Stimulated activated CD8-positive, alpha-beta memory T cell treated with anti-CD3 and anti-CD28 coated beads, Interleukin-12 subunit alpha, Interleukin-12 subunit beta, amount 100 ng/mL, for 4 hours (primary cell): Measurements from ENCODE around the gene TMTC4.

Source experiments
- DNase-seq: peaks from one replicate; pipeline ENCODE4 v3.0.0-alpha.2; 2020; ENCODE audit warnings: low read depth

The TMTC4 gene

DNA sequence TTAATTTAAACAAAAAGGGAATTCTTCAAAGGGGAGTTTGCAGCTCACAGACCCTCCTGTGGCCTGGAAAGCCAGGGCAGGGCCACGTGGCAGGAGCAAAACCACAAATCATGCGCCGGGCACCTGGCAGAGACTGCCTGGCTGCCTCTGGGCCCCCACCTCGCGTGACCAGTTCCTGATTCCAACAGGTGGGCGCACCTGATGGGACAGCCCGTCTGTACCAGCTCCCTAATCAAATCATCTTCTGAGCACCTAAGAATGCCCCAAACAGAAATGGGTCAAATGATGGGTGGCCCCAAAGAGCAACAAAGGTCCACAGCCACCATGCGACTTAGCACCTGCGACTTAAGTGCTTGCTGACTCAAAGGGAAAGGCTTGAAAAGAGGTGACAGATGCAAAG lies 9.2 kb downstream of the TMTC4 start:
- DNase-seq: no peak

DNA sequence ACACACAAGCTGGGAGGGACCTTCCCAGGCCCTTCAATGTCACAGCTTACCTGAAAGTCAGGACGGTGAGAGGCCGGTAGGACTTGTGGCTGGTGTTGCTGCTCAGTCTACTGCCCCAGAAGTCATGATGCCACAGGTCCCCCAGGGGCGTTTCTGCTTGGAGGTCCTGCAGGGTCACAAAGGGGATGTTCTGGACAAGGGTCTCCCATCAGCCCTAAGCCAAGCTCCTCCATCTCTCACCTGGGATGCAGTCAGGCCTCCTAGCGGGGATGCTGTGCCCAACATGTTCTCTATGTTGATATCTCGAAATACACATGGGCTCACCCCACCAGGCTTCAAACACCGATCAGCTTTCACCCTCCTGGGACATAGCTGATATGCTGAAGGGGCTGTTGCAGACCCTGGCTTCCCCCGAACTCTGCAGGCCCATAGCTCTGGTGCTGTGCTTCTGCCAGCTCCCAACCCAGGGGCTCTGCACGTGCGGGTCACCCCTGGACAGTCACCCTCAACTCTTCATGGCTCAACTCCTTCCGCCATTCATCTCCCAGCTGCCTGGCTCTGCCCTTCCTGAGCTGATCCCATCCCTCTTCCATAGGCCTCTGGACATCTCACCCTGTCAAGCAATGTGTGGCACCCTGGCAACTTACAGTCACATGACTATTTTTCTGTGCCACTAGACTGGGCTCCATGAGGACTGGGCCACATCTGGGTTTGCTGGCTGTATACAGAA lies 10.3 kb downstream of the TMTC4 start:
- DNase-seq: no peak

GRCh38 chr13:100662468-100663211 lies 12.0 kb downstream of the TMTC4 start:
- no peak for DNase-seq

- no peak for DNase-seq
Observed at GRCh38 chr13:100660761-100661160, 13.8 kb downstream of the TMTC4 start.

- no peak for DNase-seq
Observed at GRCh38 chr13:100659578-100659977, 15.0 kb downstream of the TMTC4 start.

DNA sequence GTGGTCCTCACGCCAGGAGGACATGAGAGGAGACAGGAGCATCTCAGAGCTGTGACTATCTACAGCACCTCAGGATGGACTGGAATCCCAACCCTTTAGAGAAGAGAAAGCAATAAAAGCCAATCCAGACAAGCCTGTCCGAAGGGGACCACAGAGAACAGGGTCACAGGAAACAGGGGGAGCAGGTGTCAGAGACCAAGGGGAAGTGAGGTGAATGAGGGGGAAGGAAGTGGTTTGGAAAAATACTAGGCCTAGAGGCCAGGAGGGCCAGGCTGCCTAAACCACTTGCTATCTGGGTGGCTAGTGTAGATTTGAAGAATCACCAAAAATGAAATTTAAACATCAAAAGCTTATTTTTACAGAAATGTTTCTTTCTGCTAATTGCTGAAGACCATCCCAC lies 16.2 kb downstream of the TMTC4 start:
- DNase-seq: no peak

- DNase-seq: no peak
Observed at GRCh38 chr13:100657881-100658315, 16.7 kb downstream of the TMTC4 start.

- no peak for DNase-seq
Observed at GRCh38 chr13:100652510-100652909, 22.1 kb downstream of the TMTC4 start.

DNA sequence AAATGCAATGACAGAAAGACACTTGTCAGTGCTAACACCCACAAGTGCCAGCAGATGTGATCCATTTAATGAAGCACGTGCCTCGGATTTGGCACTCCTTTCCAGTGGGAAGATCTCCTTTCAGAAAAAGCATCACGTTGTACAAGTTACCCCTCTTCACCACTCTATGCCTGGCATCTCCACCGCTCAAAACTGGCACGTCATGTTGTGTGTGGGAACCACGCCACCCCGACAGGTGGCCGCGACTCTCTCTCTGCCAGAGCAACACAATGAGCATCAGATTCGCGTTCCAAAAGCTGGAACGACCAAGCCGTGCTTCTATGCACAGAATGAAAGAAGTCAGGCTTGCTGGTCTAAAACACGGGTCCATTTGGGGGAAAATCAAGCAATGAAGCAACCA lies 24.3 kb downstream of the TMTC4 start:
- DNase-seq: no peak

GRCh38 chr13:100648354-100648753 lies 26.2 kb downstream of the TMTC4 start:
- DNase-seq: no peak

- DNase-seq: no peak
Observed at GRCh38 chr13:100646871-100647270, 27.7 kb downstream of the TMTC4 start.

DNA sequence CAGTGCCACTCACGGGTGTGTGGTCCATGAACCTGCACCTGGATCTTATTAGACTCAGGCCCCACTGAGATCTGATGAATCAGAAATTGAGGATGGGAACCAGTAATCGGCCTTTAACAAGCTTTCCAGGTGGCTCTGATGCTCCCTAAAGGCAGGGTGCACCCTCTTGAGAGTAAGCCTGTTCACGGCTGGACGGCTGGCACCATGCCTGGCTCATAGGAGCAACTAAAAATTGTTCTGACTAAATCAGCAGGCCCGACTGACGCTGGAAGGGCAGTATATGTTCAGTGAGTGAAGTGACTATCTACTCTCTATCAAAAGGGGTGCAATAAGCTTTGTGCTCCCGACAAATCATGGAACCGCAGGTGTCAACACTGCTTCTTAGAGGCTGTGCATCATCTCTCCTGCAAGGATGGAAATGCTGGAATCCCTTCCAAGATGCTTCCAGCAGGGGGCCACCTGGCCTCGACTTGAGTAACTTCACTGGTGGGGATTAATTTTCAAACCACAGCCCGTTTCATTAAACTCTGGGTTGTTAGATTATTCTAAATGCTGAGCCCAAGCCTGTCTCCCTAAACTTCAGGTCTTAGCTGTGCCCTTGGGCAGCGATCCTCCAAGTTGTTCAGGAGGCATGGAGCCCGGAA lies 28.4 kb downstream of the TMTC4 start:
- DNase-seq: no peak

GRCh38 chr13:100645382-100645781 lies 29.2 kb downstream of the TMTC4 start:
- no peak for DNase-seq

GRCh38 chr13:100644371-100644770 lies 30.2 kb downstream of the TMTC4 start:
- DNase-seq: no peak

GRCh38 chr13:100637796-100638195 lies 36.8 kb downstream of the TMTC4 start:
- no peak for DNase-seq

- DNase-seq: no peak
Observed at GRCh38 chr13:100637380-100637779, 37.2 kb downstream of the TMTC4 start.

GRCh38 chr13:100636441-100636840 lies 38.2 kb downstream of the TMTC4 start:
- no peak for DNase-seq

DNA sequence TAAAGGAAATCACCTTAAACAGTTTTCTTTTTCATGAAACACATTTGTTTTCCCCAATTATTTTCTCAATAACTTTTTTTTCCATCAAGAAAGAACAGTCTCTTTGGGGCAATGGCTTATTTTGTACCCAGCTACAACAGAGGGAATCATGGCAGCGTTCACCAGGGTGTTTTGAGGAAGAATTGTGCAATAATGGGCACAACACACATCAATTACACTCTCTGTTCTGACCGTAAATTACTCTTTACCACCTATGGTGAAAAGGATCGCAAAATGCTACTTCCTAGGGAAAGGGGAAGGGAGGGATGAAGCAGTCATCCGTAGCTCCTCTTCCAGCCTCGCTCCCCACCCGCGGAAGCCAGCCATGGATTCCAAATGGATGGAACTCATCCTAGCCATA lies 38.6 kb downstream of the TMTC4 start:
- no peak for DNase-seq

- DNase-seq: no peak
Observed at GRCh38 chr13:100634696-100635095, 39.9 kb downstream of the TMTC4 start.

- no peak for DNase-seq
Observed at GRCh38 chr13:100633461-100633860, 41.1 kb downstream of the TMTC4 start.

DNA sequence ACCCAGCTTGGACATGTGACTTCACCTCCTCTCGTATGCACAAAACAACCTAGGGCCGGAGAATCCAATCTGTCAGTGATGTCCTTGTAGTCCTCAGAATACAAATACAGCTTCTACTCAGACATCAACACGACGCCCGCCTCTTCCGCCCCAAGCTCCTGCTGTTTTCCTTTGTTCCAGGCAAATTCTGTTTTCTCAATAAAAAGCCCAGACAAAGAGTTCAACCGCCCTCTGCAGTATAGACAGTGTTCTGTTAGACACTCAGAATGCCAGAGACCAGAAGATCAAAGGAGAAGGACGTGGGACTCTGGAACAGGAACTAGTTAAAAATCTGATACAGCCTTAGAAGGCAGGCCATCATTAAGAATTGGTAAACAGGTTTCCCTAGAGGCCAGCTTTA lies 44.0 kb downstream of the TMTC4 start:
- DNase-seq: no peak

GRCh38 chr13:100627120-100627519 lies 47.5 kb downstream of the TMTC4 start:
- no peak for DNase-seq

GRCh38 chr13:100625447-100625846 lies 49.1 kb downstream of the TMTC4 start:
- DNase-seq: no peak
